SK-N-SH treated with all-trans-retinoic acid at 6 μM for 48 hours (cell line): Measurements from ENCODE around the gene MIPOL1.

Experiments used
- ISL1 ChIP-seq: fragments of 250-450 bp; sonication (Bioruptor Pico); IDR thresholded peaks from 2 replicates; pipeline ENCODE4 v2.1.2; 2022; ENCODE audit warnings: mild to moderate bottlenecking, moderate library complexity
- TOX ChIP-seq: fragments of 250-450 bp; sonication (Bioruptor Pico); IDR thresholded peaks from 2 replicates; pipeline ENCODE4 v1.8.0; 2021; ENCODE audit warnings: mild to moderate bottlenecking, moderate library complexity, borderline replicate concordance
- ZC3H10 ChIP-seq: fragments of 250-450 bp; sonication (Bioruptor Pico); IDR thresholded peaks from 2 replicates; pipeline ENCODE4 v1.5.1; 2021; ENCODE audit warnings: mild to moderate bottlenecking, moderate library complexity
- ZNF565 ChIP-seq: fragments of 450-650 bp; formaldehyde crosslinking; conservative IDR thresholded peaks from 2 replicates; pipeline ENCODE4 v1.5.0; 2020; ENCODE audit warnings: low read depth, mild to moderate bottlenecking, moderate library complexity

DNA sequence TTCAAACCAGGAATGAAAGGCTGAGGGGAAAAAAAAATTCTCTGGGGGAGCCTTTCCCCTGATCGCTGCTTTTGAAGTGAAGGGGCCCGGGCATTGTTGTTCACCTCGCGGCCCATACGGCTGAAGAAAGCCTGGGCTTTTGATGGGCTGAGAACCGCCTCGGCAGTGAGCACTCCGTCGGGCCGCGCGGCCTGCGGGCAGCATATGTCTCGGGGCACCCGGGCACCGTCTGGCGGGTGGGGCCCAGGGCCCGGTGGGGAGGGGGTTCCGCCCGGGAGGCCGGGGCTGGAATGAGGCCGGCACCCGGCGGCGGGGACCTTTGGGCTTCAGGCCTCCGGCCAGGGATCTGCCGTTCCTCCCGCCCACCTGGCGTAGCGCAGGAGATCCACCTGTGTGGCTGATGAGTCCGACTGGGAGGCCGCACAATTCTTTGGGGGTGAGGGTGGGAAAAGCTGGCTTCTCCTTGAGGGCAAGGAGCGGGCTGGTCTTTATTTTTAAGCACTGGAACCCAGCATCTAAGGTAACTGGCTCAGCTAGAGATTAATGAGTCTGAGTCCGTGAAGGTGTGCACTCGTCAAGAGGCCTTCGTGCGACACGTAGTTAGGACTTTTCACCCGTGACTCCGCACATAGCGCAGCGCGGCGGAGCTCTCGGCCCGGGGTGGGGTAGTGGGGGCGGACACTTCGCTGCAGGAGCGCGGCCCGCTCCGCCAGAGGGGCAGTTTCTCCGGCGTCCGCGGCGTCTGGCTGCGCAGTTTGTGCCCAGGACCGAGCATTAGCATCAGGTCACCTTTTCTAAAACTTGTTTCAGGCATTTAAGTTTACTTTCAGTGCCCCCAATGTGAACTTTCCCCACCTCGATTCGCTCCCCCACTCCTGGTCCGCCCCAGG, 386.7 kb downstream of the MIPOL1 start:
- TF ChIP-seq TOX (CRISPR knock-in tag) (no peak), ISL1 (CRISPR knock-in tag) (no peak), ZNF565 (CRISPR knock-in tag) (no peak), ZC3H10 (CRISPR knock-in tag) (no peak)
